ENCODE results near the gene EPB41L4A.

Gene EPB41L4A

DNA sequence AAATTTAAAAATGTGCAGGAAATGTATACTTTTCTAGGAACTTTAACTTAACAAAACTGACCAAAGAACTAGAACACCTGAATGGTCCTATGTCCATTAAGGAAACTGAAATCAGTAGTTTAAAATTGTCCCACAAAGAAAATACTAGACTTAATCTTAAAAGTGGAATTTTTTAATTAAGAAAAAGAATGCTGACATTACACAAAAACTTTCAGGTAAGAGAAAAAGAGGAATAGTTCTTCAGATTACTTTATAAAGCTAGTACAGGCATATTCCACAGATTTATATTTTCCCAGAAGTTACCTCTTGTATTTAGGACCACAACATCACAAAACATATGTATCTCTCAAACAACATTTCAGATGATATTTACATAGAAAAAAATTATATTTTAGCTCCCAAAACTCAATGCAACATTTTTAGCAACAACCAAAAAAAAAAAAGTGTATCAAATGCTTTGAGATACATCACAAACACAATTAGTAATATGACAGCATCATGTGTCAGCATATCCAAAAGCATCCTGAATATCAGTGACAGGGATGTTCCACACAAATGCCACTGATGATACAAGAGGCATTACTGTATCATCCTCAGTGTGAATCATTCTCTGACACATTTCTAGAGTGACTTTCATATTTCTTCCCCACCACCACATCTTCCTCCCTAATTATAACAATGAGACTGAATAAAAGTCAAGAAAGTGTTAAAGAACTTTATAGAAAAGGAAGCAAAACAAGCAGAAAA is 264.0 kb downstream of the EPB41L4A start:
- ChIA-PET CTCF (no interaction called here), POLR2A (no interaction called here)
- Histone ChIP-seq H3K36me3 (ENCODE audit: control insufficient read depth in 2 of 2, insufficient read depth in 1 of 2, low read length in 2 of 2) (no peaks in the 10 kb centered on the region), H3K4me1 (ENCODE audit: control insufficient read depth, insufficient read depth, low read length) (no peaks in the 10 kb centered on the region), H3K27ac (ENCODE audit: extremely low read depth, low read depth, low read length) (no peak overlapping the region), H3K9me3 (ENCODE audit: control insufficient read depth, insufficient read depth, low read depth, low read length) (no peaks in the 10 kb centered on the region), H3K4me3 (ENCODE audit: low read depth, low read length) (no peak overlapping the region)
- TF ChIP-seq ZNF121 (tag by site-specific recombination; IDR thresholded peaks at IDR 0.05) (no peak), ZNF354C (tag by site-specific recombination; IDR thresholded peaks at IDR 0.05; ENCODE audit: borderline replicate concordance, low read depth) (no peak), OSR2 (tag by site-specific recombination; IDR thresholded peaks at IDR 0.05) (no peak), ZNF341 (tag by site-specific recombination; IDR thresholded peaks at IDR 0.05; ENCODE audit: low read depth) (no peak), ZNF768 (tag by site-specific recombination; IDR thresholded peaks at IDR 0.05) (no peak), MYNN (tag by site-specific recombination; IDR thresholded peaks at IDR 0.05; ENCODE audit: borderline replicate concordance) (no peak), ZNF561 (tag by site-specific recombination; IDR thresholded peaks at IDR 0.05; ENCODE audit: borderline replicate concordance) (no peak), SCRT2 (tag by site-specific recombination; IDR thresholded peaks at IDR 0.05) (no peak), ZNF776 (tag by site-specific recombination; IDR thresholded peaks at IDR 0.05; ENCODE audit: borderline replicate concordance) (no peak), ZFHX2 (tag by site-specific recombination; conservative IDR thresholded peaks at IDR 0.05) (no peak), KLF8 (tag by site-specific recombination; IDR thresholded peaks at IDR 0.05) (no peak)
- TF ChIP-seq, protein P1, sequence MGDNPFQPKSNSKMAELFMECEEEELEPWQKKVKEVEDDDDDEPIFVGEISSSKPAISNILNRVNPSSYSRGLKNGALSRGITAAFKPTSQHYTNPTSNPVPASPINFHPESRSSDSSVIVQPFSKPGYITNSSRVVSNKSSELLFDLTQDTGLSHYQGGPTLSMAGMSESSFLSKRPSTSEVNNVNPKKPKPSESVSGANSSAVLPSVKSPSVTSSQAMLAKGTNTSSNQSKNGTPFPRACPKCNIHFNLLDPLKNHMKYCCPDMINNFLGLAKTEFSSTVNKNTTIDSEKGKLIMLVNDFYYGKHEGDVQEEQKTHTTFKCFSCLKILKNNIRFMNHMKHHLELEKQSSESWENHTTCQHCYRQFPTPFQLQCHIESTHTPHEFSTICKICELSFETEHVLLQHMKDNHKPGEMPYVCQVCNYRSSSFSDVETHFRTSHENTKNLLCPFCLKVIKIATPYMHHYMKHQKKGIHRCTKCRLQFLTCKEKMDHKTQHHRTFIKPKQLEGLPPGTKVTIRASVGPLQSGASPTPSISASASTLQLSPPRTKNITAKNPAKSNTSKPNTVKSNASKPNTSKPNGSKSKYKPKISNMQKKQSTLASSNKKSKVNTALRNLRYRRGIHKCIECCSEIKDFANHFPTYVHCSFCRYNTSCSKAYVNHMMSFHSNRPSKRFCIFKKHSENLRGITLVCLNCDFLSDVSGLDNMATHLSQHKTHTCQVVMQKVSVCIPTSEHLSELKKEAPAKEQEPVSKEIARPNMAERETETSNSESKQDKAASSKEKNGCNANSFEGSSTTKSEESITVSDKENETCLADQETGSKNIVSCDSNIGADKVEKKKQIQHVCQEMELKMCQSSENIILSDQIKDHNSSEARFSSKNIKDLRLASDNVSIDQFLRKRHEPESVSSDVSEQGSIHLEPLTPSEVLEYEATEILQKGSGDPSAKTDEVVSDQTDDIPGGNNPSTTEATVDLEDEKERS (tag by site-specific recombination; IDR thresholded peaks at IDR 0.05): no peak
- TF ChIP-seq, protein P2, sequence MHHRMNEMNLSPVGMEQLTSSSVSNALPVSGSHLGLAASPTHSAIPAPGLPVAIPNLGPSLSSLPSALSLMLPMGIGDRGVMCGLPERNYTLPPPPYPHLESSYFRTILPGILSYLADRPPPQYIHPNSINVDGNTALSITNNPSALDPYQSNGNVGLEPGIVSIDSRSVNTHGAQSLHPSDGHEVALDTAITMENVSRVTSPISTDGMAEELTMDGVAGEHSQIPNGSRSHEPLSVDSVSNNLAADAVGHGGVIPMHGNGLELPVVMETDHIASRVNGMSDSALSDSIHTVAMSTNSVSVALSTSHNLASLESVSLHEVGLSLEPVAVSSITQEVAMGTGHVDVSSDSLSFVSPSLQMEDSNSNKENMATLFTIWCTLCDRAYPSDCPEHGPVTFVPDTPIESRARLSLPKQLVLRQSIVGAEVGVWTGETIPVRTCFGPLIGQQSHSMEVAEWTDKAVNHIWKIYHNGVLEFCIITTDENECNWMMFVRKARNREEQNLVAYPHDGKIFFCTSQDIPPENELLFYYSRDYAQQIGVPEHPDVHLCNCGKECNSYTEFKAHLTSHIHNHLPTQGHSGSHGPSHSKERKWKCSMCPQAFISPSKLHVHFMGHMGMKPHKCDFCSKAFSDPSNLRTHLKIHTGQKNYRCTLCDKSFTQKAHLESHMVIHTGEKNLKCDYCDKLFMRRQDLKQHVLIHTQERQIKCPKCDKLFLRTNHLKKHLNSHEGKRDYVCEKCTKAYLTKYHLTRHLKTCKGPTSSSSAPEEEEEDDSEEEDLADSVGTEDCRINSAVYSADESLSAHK (tag by site-specific recombination; IDR thresholded peaks at IDR 0.05): no peak
- TF ChIP-seq, protein P3, sequence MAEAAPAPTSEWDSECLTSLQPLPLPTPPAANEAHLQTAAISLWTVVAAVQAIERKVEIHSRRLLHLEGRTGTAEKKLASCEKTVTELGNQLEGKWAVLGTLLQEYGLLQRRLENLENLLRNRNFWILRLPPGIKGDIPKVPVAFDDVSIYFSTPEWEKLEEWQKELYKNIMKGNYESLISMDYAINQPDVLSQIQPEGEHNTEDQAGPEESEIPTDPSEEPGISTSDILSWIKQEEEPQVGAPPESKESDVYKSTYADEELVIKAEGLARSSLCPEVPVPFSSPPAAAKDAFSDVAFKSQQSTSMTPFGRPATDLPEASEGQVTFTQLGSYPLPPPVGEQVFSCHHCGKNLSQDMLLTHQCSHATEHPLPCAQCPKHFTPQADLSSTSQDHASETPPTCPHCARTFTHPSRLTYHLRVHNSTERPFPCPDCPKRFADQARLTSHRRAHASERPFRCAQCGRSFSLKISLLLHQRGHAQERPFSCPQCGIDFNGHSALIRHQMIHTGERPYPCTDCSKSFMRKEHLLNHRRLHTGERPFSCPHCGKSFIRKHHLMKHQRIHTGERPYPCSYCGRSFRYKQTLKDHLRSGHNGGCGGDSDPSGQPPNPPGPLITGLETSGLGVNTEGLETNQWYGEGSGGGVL (tag by site-specific recombination; IDR thresholded peaks at IDR 0.05): no peak
- TF ChIP-seq, protein P4, sequence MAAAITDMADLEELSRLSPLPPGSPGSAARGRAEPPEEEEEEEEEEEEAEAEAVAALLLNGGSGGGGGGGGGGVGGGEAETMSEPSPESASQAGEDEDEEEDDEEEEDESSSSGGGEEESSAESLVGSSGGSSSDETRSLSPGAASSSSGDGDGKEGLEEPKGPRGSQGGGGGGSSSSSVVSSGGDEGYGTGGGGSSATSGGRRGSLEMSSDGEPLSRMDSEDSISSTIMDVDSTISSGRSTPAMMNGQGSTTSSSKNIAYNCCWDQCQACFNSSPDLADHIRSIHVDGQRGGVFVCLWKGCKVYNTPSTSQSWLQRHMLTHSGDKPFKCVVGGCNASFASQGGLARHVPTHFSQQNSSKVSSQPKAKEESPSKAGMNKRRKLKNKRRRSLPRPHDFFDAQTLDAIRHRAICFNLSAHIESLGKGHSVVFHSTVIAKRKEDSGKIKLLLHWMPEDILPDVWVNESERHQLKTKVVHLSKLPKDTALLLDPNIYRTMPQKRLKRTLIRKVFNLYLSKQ (tag by site-specific recombination; IDR thresholded peaks at IDR 0.05; ENCODE audit: borderline replicate concordance): no peak

DNA sequence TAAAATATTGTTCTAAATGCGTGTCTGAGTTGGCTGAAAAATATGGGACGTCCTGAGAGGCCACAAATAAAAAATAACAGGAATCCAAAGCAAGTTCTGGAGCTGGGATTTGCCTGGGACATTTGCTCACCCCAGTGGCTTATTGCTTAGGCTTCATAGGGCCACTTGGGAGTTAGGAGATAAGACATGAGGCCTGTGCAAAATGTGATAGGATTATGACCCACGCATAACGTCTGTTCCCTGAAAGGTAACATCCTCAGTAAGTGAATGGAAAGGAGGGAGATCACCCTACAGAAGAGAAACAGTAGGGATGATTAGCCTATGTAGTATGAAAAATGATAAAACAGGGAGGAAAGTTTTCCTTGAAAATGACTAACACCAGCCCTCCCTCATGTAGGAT is 269.4 kb downstream of the EPB41L4A start:
- Histone ChIP-seq H3K4me1 (ENCODE audit: control insufficient read depth, insufficient read depth, low read length) (no peaks in the 10 kb centered on the region), H3K4me3 (ENCODE audit: low read depth, low read length) (no peak overlapping the region), H3K27ac (ENCODE audit: extremely low read depth, low read depth, low read length) (no peak overlapping the region), H3K36me3 (ENCODE audit: control insufficient read depth in 2 of 2, insufficient read depth in 1 of 2, low read length in 2 of 2) (no peaks in the 10 kb centered on the region), H3K9me3 (ENCODE audit: control insufficient read depth, insufficient read depth, low read depth, low read length) (no peaks in the 10 kb centered on the region)
- ChIA-PET CTCF (interaction anchor here (0.6 to 1.1 kb wide), 4 partner anchors 91 to 618 kb away, joined by 3 to 6 read pairs (median 4); no protein-coding TSS in a partner anchor), POLR2A (interaction anchor here (1.5 kb wide), 1 partner anchor 11 kb away, joined by 4 read pairs; no protein-coding TSS in a partner anchor)
- TF ChIP-seq ZNF175 (tag by site-specific recombination; IDR thresholded peaks at IDR 0.05) (no peak), KLF10 (tag by site-specific recombination; IDR thresholded peaks at IDR 0.05) (no peak), KLF1 (tag by site-specific recombination; IDR thresholded peaks at IDR 0.05) (no peak), HOXD13 (CRISPR knock-in tag; IDR thresholded peaks at IDR 0.05; ENCODE audit: borderline replicate concordance) (no peak), TCF7L2 (IDR thresholded peaks at IDR 0.05; ENCODE audit: borderline replicate concordance, low read depth, low read length) (no peak)
- TF ChIP-seq, protein P5, sequence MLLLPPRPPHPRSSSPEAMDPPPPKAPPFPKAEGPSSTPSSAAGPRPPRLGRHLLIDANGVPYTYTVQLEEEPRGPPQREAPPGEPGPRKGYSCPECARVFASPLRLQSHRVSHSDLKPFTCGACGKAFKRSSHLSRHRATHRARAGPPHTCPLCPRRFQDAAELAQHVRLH (tag by site-specific recombination; IDR thresholded peaks at IDR 0.05): no peak
- TF ChIP-seq, protein P6, sequence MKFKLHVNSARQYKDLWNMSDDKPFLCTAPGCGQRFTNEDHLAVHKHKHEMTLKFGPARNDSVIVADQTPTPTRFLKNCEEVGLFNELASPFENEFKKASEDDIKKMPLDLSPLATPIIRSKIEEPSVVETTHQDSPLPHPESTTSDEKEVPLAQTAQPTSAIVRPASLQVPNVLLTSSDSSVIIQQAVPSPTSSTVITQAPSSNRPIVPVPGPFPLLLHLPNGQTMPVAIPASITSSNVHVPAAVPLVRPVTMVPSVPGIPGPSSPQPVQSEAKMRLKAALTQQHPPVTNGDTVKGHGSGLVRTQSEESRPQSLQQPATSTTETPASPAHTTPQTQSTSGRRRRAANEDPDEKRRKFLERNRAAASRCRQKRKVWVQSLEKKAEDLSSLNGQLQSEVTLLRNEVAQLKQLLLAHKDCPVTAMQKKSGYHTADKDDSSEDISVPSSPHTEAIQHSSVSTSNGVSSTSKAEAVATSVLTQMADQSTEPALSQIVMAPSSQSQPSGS (tag by site-specific recombination; IDR thresholded peaks at IDR 0.05; ENCODE audit: low read depth): no peak

All from HEK293 (cell line).